Choroid plexus epithelial cell (primary cell): ENCODE measurements around the gene DAGLB.

Source experiments
- DNase-seq: peaks from one replicate; pipeline ENCODE4 v3.0.0-alpha.2; 2010; ENCODE audit warnings: low read depth
- H3K4me3 ChIP-seq: 2 replicates; pipeline ENCODE4 v1.5.1; 2011; ENCODE audit warnings: low read depth, mild to moderate bottlenecking, control low read depth, low read length, moderate library complexity
- TF ChIP-seq, protein P1 (sequence below): conservative IDR thresholded peaks from 2 replicates; pipeline ENCODE4 v1.5.1; 2011; ENCODE audit warnings: low read depth, mild to moderate bottlenecking, control low read depth, inconsistent platforms, low read length, moderate library complexity

The DAGLB gene

DNA sequence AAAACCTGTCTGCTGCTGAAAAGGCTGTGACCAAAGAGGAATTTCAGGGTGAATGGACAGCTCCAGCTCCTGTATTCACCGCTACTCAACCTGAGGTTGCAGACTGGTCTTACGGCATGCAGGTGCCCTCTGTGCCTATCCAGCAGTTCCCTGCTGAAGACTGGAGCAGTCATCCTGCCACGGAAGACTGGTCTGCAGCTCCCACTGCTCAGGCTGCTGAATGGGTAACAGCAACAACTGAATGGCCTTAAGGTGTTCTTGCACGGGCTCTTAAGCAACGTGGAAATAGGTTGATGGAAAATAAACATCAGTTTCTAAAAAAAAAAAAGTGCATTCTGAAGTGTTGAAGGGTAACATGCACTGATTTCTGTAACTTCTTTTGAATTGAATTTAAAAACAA is 82.3 kb downstream of the DAGLB start:
- TF ChIP-seq, protein P1, sequence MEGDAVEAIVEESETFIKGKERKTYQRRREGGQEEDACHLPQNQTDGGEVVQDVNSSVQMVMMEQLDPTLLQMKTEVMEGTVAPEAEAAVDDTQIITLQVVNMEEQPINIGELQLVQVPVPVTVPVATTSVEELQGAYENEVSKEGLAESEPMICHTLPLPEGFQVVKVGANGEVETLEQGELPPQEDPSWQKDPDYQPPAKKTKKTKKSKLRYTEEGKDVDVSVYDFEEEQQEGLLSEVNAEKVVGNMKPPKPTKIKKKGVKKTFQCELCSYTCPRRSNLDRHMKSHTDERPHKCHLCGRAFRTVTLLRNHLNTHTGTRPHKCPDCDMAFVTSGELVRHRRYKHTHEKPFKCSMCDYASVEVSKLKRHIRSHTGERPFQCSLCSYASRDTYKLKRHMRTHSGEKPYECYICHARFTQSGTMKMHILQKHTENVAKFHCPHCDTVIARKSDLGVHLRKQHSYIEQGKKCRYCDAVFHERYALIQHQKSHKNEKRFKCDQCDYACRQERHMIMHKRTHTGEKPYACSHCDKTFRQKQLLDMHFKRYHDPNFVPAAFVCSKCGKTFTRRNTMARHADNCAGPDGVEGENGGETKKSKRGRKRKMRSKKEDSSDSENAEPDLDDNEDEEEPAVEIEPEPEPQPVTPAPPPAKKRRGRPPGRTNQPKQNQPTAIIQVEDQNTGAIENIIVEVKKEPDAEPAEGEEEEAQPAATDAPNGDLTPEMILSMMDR, result no peak
- DNase-seq, result no peak

DNA sequence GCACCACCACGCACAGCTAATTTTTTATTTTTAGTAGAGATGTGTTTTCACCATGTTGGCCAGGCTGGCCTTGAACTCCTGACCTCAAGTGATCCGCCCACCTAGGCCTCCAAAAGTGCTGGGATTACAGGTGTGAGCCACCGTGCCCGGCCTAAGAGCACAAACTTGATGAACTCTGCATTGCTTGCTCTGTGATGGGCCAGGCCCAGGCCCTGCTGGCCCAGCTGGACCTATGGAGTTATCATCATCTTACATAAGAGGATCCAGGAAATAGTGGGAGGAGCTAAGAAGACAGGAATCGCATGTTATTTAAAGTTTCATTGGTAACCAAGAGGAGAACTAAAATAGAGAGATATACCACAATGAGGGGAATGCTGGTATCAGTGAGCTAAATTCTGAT is 86.9 kb downstream of the DAGLB start:
- peak; percentile 25 for DNase-seq
- TF ChIP-seq, protein P1, result no peak
- no peak overlapping the region for H3K4me3 ChIP-seq

More for the DNA sequence above, 82.3 kb downstream of the DAGLB start:
- no peak overlapping the region for H3K4me3 ChIP-seq

DNA sequence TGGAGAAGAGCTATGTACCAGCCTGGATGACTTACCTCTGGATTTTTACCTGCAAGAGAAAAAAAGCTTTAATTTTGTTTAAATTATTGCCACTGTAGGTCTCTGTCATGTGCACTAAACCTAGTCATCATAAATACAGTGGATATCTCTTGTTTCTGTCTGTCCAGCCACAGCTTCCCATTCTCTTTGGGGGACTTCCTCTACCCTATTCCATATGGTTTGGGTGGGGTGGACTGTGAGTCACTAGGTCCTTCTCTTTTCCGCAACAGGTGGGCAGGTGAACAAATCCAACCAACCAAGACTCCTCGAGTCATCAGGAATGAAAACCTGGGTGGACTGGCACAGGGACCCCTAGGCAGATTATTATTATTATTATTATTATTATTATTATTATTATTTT is 88.0 kb downstream of the DAGLB start:
- DNase-seq, result no peak
- TF ChIP-seq, protein P1, result no peak
- H3K4me3 ChIP-seq, result no peak overlapping the region
